Mesendoderm (in vitro differentiated cells): Measurements from ENCODE around the gene RALGPS1.
A peak's percentile ranks its signal among the peaks of the same experiment; 100 is the strongest.

Source experiments
- DNase-seq: peaks from one replicate; pipeline ENCODE4 v3.0.0; 2013
- H2AK5ac ChIP-seq: 2 replicates; pipeline ENCODE4 v1.6.1; 2013; ENCODE audit warnings: low read length, inconsistent platforms
- H2BK120ac ChIP-seq: 2 replicates; pipeline ENCODE4 v1.6.1; 2013; ENCODE audit warnings: low read depth, mild to moderate bottlenecking, low read length, moderate library complexity, mixed read lengths
- H2BK15ac ChIP-seq: replicated peaks from 2 replicates; pipeline ENCODE4 v1.6.1; 2013; ENCODE audit warnings: low read depth, mild to moderate bottlenecking, moderate library complexity
- H2BK5ac ChIP-seq: 2 replicates; pipeline ENCODE4 v1.6.1; 2013; ENCODE audit warnings: low read length, inconsistent platforms
- H3K18ac ChIP-seq: 2 replicates; pipeline ENCODE4 v1.6.1; 2013; ENCODE audit warnings: mild to moderate bottlenecking, low read length, mixed read lengths
- H3K23ac ChIP-seq: one replicate; pipeline ENCODE4 v1.6.1; 2013; ENCODE audit warnings: low read length
- H3K27ac ChIP-seq: 2 replicates; pipeline ENCODE4 v1.5.1; 2013; ENCODE audit warnings: low read depth, mild to moderate bottlenecking, inconsistent platforms, low read length, moderate library complexity
- H3K27me3 ChIP-seq: 2 replicates; pipeline ENCODE4 v1.6.1; 2013; ENCODE audit warnings: low read length, control low read depth, mild to moderate bottlenecking, inconsistent platforms; ENCODE audit not compliant: insufficient read depth, poor library complexity
- H3K36me3 ChIP-seq: 2 replicates; pipeline ENCODE4 v1.6.1; 2013; ENCODE audit warnings: low read length, inconsistent platforms; ENCODE audit not compliant: control insufficient read depth, insufficient read depth
- H3K4ac ChIP-seq: one replicate; pipeline ENCODE4 v1.6.1; 2013; ENCODE audit warnings: low read depth, mild to moderate bottlenecking, low read length, moderate library complexity
- H3K4me1 ChIP-seq: 2 replicates; pipeline ENCODE4 v1.6.1; 2013; ENCODE audit warnings: low read depth, low read length, inconsistent platforms; ENCODE audit not compliant: control insufficient read depth
- H3K4me2 ChIP-seq: 2 replicates; pipeline ENCODE4 v1.6.1; 2013; ENCODE audit warnings: low read length
- H3K4me3 ChIP-seq: 2 replicates; pipeline ENCODE4 v1.5.1; 2013; ENCODE audit warnings: mild to moderate bottlenecking, low read length
- H3K56ac ChIP-seq: one replicate; pipeline ENCODE4 v1.6.1; 2013; ENCODE audit warnings: low read length
- H3K79me1 ChIP-seq: 2 replicates; pipeline ENCODE4 v1.6.1; 2013; ENCODE audit warnings: low read length, inconsistent platforms
- H3K79me2 ChIP-seq: 2 replicates; pipeline ENCODE4 v1.6.1; 2013; ENCODE audit warnings: mild to moderate bottlenecking, low read length; ENCODE audit not compliant: control insufficient read depth, insufficient read depth
- H3K9ac ChIP-seq: 2 replicates; pipeline ENCODE4 v1.6.1; 2013; ENCODE audit warnings: low read length, inconsistent platforms
- H4K5ac ChIP-seq: one replicate; pipeline ENCODE4 v1.6.1; 2013; ENCODE audit warnings: low read length
- H4K8ac ChIP-seq: one replicate; pipeline ENCODE4 v1.6.1; 2013; ENCODE audit warnings: low read depth, mild to moderate bottlenecking, control low read depth, low read length, moderate library complexity
- WGBS: extraction: QIAGEN DNeasy Blood & Tissue Kit; methylation state at CpG from one replicate; pipeline ENCODE4 v1.1.7; 2013; ENCODE audit warnings: low lambda C conversion rate, missing lambda C conversion rate; ENCODE audit not compliant: insufficient coverage; ENCODE audit errors: extremely low coverage; 5-methylcytosine and 5-hydroxymethylcytosine counted together

Gene RALGPS1

DNA sequence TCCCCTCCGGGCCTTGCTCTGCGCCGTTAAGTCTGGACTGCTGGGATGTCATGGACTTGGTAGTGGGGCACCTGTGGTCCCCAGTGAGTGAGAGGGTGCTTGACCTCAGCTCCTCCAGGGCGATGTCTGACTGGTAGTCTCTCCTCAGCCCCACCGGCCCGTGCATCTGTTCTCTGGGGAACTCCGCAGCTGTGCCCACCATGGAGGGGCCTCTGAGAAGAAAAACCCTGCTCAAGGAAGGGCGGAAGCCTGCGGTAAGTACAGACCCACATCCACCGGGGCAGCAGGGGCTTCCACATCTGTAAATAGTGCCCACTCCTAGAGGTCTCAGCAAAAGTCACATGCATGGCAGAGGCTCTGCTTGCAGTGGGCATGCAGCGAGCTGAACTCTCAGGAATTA, 297.4 kb downstream of the RALGPS1 start:
- Histone ChIP-seq H3K4me2 (no peak overlapping the region), H3K79me1 (no peaks in the 10 kb centered on the region), H3K23ac (no peak overlapping the region), H3K79me2 (no peaks in the 10 kb centered on the region), H2AK5ac (no peak overlapping the region), H3K56ac (no peak overlapping the region), H4K5ac (no peak overlapping the region), H3K27ac (no peak overlapping the region), H4K8ac (no peak overlapping the region), H2BK120ac (no peak overlapping the region), H2BK15ac (no peak overlapping the region), H3K4me1 (peaks cover 3% of the 10 kb centered on the region), H3K27me3 (no peaks in the 10 kb centered on the region), H3K4ac (no peak overlapping the region), H3K9ac (no peak overlapping the region), H3K18ac (no peak overlapping the region), H3K4me3 (no peak overlapping the region), H3K36me3 (no peaks in the 10 kb centered on the region), H2BK5ac (no peak overlapping the region)
- no CpG with 5 or more reads among the region's 11 CpGs for WGBS
- no peak for DNase-seq

DNA sequence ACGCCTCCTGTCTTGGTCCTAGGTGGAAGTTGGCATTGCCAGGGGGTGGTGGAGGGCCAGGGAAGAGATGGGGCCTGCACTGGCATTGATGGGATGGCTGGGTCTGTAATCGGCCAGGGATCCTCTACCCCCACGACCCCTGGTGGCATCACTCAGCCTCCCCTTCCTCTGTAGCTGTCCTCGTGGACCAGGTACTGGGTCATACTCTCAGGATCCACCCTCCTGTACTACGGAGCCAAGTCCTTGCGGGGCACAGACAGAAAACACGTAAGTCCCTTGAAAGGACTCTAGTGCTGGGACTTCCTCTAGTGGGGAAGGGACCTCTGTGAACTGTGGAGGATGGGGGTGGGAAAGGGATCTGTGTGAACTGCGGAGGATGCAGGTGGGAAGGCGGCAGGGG, 297.9 kb downstream of the RALGPS1 start:
- Histone ChIP-seq H3K27ac (no peak overlapping the region), H4K8ac (no peak overlapping the region), H3K4me3 (no peak overlapping the region), H3K36me3 (no peaks in the 10 kb centered on the region), H4K5ac (no peak overlapping the region), H2AK5ac (no peak overlapping the region), H3K4ac (no peak overlapping the region), H3K79me2 (no peaks in the 10 kb centered on the region), H2BK15ac (no peak overlapping the region), H3K9ac (no peak overlapping the region), H3K4me1 (peaks cover 3% of the 10 kb centered on the region), H3K23ac (no peak overlapping the region), H3K27me3 (no peaks in the 10 kb centered on the region), H3K18ac (no peak overlapping the region), H3K79me1 (no peaks in the 10 kb centered on the region), H3K4me2 (no peak overlapping the region), H2BK120ac (no peak overlapping the region), H2BK5ac (no peak overlapping the region), H3K56ac (no peak overlapping the region)
- no peak for DNase-seq
- no CpG with 5 or more reads among the region's 9 CpGs for WGBS

DNA sequence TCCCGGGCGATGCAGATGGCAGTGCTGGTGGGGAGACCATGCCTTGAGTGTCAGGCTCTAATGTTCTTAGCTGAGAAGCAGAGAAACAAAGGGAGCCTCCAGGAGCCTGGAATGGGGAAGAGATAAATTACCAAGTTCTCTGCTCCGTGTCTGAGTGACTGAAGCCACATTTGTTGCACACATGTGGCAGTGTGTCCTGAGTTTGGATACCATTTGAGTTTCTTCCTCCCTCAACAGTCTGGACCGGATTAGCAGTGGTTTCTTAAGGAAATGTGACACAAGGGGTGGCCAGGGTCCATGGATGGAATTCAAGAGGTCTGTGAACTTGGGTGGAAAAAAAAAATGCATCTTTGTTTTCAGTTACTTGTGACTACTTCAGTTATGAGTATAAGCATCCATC, 299.3 kb downstream of the RALGPS1 start:
- H3K36me3 ChIP-seq: no peaks in the 10 kb centered on the region
- H3K79me1 ChIP-seq: no peaks in the 10 kb centered on the region
- H3K4me1 ChIP-seq: peaks cover 3% of the 10 kb centered on the region
- WGBS: no CpG with 5 or more reads among the region's 4 CpGs
- no peak overlapping the region for H3K9ac ChIP-seq
- no peak overlapping the region for H3K27ac ChIP-seq
- H2BK15ac ChIP-seq: no peak overlapping the region
- no peak overlapping the region for H3K4me2 ChIP-seq
- H3K4ac ChIP-seq: no peak overlapping the region
- no peaks in the 10 kb centered on the region for H3K27me3 ChIP-seq
- no peak overlapping the region for H3K18ac ChIP-seq
- no peak overlapping the region for H2BK120ac ChIP-seq
- H3K23ac ChIP-seq: no peak overlapping the region
- H3K79me2 ChIP-seq: no peaks in the 10 kb centered on the region
- no peak overlapping the region for H3K4me3 ChIP-seq
- H2AK5ac ChIP-seq: no peak overlapping the region
- DNase-seq: no peak
- no peak overlapping the region for H4K8ac ChIP-seq
- H2BK5ac ChIP-seq: no peak overlapping the region
- no peak overlapping the region for H4K5ac ChIP-seq
- no peak overlapping the region for H3K56ac ChIP-seq

DNA sequence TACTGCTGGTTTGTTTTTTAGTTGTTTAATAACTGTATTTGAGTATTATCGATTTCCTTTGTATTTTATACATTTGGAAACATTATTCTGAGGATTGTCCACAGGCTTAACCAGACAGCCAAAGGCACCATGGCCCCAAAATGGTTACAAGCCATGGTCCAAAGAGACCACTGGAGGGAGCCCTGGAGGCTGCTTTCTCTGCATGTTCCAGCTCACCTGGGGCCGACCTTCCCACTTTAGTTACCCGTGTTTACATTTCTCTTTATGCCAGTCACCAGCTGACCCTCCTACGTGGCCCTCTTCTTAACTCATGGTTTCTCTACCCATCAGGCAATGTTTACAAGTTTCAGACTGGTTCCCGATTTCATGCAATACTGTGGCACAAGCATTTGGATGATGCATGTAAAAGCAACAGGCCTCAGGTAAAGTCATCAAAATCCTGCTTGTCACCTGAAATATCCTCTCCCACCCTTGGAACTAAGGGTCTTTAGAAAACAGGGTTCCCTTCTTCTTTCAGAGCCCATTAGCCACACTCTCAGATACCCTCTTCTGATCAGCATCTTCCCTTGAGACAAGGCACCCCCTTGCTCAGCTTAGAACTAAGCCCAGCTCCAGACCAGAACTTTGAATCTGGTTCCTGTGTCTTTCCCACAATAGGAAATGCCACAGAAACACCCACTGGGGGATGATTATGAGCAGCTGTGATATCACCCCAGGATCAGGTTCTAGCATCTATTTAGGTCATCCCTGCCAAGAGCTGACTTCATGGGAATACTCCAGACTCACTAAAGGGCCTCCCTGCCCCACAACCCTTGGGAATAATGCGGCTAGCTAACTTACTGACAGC, 300.1 kb downstream of the RALGPS1 start:
- no peak overlapping the region for H2BK5ac ChIP-seq

DNA sequence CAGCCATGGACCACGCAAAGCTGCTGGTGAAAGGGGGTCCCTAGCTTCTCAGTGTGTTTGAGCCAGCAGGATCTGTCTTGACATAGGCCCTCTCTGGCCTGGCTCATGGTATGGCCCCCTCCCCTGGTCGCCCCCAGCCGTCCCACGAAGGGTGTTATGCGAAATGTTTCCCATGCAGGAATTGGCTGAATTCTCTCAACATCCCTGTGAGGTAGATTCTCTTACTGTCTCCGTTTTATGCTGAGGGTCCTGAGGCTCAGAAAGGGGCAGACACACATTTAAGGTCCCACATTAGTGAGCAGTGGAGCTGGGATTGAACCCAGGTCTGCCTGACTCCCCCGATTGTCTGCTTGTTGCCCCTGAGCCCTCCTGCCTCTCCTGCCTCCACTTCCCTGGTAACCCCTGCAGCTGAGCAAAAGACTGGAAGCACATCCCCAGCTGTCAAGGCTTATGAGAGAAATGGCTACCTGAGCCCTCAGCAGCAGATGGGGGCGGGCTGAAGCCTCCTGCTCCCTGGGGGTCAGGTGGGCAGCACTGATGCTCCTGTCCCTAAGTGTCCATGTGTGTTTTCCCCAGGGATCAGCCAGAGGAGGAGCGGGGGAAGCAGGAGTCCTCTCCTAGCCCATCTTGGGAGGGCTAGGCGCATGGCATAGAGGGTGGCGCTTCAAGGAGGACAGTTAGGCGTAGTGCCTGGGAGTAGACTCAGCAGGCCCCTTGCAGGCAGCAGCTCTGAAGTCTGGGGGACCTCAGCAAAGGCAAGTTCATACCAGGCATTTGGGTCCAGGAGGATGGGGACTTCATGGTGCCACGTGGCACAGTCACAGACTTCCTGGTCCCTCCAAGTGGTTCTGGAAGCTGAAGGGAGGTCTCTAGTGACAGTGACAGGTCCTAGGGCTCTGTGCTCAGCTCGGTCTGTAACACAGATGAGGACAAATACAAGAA, 301.0 kb downstream of the RALGPS1 start:
- Histone ChIP-seq H3K27ac (no peak overlapping the region), H3K4me3 (no peak overlapping the region), H3K27me3 (no peaks in the 10 kb centered on the region)

More for the DNA sequence above, 300.1 kb downstream of the RALGPS1 start:
- Histone ChIP-seq H3K4ac (no peak overlapping the region), H3K79me2 (no peaks in the 10 kb centered on the region), H2AK5ac (no peak overlapping the region), H3K18ac (no peak overlapping the region), H3K4me2 (no peak overlapping the region), H3K79me1 (no peaks in the 10 kb centered on the region), H3K23ac (no peak overlapping the region), H4K5ac (no peak overlapping the region), H4K8ac (no peak overlapping the region), H3K4me1 (peaks cover 3% of the 10 kb centered on the region), H2BK15ac (no peak overlapping the region), H2BK120ac (no peak overlapping the region), H3K4me3 (no peak overlapping the region), H3K27me3 (no peaks in the 10 kb centered on the region), H3K27ac (no peak overlapping the region), H3K36me3 (no peaks in the 10 kb centered on the region), H3K9ac (no peak overlapping the region), H3K56ac (no peak overlapping the region)
- WGBS: no CpG with 5 or more reads among the region's 6 CpGs
- peak; percentile 68 for DNase-seq

More for the DNA sequence above, 301.0 kb downstream of the RALGPS1 start:
- Histone ChIP-seq H3K18ac (no peak overlapping the region), H3K4ac (no peak overlapping the region), H2BK5ac (no peak overlapping the region), H3K56ac (no peak overlapping the region), H3K36me3 (no peaks in the 10 kb centered on the region), H4K8ac (no peak overlapping the region), H2AK5ac (no peak overlapping the region), H3K9ac (no peak overlapping the region), H2BK120ac (no peak overlapping the region), H3K23ac (no peak overlapping the region), H3K79me2 (no peaks in the 10 kb centered on the region), H3K4me1 (peaks cover 3% of the 10 kb centered on the region), H3K79me1 (no peaks in the 10 kb centered on the region), H4K5ac (no peak overlapping the region), H2BK15ac (no peak overlapping the region), H3K4me2 (no peak overlapping the region)
- DNase-seq: no peak
- WGBS: no CpG with 5 or more reads among the region's 14 CpGs
